HG02610 (cell line): Measurements from ENCODE around the gene PXT1.
"Not testable (repeated sequence)": the region's sequence is repeated elsewhere in the genome, so short reads cannot be mapped to it uniquely, and the experiment has no call there.

Experiments
- ATAC-seq: cut with Tn5 transposase; IDR thresholded peaks from one replicate; pipeline ENCODE4 v1.9.1; 2021; ENCODE audit warnings: mild to moderate bottlenecking, moderate library complexity; ENCODE audit not compliant: unreplicated experiment

PXT1 gene

GRCh38 chr6:36371211-36371610, 71.4 kb downstream of the PXT1 start:
- ATAC-seq, result no peak

GRCh38 chr6:36370638-36371037, 72.0 kb downstream of the PXT1 start:
- ATAC-seq, result no peak

- no peak for ATAC-seq
Observed at GRCh38 chr6:36368921-36369865, 73.5 kb downstream of the PXT1 start.

- no peak for ATAC-seq
Observed at GRCh38 chr6:36368421-36368820, 74.2 kb downstream of the PXT1 start.

- no peak for ATAC-seq
Observed at GRCh38 chr6:36367743-36368142, 74.9 kb downstream of the PXT1 start.

DNA sequence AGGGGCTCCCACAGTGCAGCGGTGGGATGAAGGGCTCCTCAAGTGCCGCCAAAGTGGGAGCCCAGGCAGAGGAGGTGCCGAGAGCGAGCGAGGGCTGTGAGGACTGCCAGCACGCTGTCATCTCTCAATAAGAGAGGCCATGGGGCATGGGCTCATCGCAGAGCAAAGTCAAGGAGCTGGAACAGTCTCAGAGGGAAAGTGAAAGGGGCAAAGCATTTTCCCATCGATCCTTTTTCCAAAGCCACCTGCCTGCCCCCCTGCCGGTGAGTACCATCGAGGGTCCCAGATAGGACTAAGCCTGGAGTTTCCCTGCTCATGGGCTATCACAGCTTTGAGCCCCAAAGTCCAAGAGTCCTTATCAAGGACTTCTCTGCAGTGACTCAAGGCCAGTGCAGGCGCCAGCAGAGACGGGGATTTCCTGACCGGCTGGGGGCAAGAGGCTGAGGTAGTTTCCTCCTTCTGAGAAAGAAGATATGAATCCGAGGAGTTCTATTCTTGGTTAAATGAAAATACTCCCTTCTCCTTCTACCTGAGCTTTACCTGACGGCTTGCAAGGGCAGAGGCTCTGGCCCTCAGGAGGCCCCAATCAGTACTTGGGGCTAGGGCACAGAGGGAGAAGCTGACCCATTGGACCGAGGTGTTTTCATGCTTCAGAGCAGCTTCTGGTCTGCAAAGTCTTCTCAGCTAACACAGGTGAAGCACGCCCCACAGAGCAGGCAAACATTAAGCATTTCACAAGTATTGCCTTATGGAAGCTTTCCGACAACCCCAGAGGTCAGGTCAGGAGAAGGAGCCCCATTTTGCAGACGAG, 77.8 kb downstream of the PXT1 start:
- ATAC-seq, result peak; percentile 77

DNA sequence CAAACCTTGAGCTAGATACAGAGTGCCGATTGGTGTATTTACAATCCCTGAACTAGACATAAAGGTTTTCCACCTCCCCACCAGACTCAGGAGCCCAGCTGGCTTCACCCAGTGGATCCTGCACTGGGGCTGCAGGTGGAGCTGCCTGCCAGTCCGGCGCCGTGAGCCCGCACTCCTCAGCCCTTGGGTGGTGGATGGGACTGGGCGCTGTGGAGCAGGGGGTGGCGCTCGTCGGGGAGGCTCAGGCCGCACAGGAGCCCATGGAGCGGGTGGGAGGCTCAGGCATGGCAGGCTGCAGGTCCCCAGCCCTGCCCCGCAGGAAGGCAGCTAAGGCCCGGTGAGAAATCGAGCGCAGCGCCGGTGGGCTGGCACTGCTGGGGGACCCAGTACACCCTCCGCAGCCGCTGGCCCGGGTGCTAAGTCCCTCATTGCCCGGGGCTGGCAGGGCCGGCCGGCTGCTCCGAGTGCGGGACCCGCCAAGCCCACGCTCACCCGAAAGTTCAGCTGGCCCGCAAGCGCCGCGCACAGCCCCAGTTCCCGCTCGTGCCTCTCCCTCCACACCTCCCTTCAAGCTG, 78.5 kb downstream of the PXT1 start:
- not testable (repeated sequence) for ATAC-seq

GRCh38 chr6:36363371-36363752, 79.3 kb downstream of the PXT1 start:
- ATAC-seq, result not testable (repeated sequence)

DNA sequence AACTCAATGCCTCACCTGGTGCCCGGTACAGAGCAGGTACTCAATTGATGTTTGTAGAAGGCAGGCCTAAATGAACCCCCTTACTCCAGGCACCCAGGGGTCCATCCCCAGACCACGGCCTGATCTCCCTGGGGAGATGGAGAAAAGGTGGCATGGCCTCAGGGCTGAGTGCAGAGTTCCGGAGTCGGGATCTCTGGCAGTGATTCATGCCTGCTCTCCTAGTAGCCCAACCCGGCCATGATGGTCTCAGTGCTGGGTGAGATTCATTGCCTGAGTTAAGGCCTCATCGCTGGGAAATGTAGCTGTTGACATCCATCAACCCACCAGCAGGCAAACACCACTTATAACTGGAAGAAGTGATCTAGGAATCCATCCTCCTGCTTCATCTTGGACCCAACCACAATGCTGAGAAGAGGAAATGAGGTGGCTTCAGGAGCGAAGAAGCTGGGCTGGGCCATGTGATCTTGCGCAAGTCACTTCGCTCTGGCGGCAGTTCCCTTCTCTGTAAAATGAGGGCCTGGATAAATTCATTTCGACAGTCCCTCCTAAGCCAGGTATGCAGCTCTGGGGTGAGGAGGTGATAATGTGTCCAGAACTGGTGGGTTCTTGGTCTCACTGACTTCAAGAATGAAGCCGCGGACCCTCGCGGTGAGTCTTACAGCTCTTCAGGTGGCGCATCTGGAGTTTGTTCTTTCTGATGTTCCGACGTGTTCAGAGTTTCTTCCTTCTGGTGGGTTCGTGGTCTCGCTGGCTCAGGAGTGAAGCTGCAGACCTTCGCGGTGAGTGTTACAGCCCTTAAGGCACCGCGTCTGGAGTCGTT, 79.9 kb downstream of the PXT1 start:
- no peak for ATAC-seq

- ATAC-seq, result no peak
Observed at GRCh38 chr6:36361071-36361470, 81.6 kb downstream of the PXT1 start.

GRCh38 chr6:36360241-36361054, 82.2 kb downstream of the PXT1 start:
- ATAC-seq, result peak; percentile 23

GRCh38 chr6:36358226-36358915, 84.3 kb downstream of the PXT1 start:
- ATAC-seq, result peak; percentile 38

- ATAC-seq, result peak; percentile 54
Observed at GRCh38 chr6:36357872-36358225, 84.8 kb downstream of the PXT1 start.

DNA sequence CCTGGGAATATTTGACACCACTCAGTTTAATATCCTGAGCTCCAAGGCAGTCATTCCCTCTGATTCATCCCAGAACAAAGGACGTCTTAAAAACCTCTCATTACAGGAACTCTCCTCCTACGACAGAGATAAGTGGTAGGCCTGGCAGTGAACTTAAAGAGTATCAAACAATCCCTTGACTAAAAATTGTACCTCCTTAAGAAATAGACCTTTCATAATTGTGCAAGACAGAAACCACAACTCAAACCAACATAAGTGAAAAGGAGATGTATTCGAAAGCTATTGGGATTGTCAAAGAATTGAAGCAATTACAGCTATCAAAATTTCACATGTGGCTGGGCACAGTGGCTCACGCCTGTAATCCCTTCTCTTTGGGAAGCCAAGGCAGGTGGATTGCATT, 86.8 kb downstream of the PXT1 start:
- peak; percentile 37 for ATAC-seq

DNA sequence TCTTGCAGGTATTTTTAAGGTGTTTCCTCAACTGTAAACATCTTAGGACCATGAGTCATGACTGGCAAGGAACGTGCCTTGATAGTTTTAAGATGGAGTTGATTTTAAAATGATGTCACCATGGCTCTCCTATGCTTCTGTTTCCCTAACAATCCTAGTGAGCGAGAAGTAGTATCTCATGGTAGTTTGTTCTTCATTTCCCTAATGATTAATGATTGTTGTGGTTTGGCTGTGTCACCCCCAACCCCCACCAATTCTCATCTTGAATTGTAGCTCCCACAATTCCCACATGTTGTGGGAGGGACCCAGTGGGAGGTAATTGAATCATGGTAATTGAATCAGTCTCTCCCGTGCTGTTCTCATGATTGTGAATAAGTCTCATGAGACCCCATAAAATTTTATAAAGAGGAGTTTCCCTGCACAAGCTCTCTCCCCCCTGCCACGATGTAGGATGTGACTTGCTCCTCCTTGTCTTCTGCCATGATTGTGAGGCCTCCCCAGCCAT, 89.2 kb downstream of the PXT1 start:
- ATAC-seq, result no peak

DNA sequence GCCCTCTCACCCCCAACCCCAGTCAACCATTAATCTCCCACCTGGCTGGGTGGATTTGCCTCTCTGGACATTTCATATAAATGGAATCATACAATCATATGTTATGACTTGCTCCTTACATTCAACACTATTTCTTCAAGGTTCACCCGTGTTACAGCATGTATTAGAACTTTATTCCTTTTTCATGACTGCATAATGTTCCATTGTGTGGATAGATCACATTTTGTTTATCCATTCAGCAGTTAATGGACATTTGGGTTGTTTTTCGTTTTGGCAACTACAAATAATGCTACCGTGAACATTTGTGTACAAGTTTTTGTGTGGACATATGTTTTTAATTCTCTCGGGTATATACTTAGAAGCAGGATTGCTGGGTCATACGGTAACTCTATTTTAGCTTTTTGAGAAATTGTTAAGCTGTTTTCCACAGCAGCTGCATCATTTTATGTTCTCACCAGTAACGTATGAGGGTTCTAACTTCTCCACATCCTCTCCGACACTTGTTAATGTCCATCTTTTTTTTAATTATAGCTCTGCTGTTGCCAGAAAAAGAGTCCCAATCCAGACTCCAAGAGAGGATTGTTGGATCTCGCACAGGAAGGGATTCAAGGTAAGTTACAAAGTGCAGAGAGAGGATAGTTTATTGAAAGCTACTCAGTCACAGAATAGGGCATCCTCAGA, 90.0 kb downstream of the PXT1 start:
- ATAC-seq, result no peak

DNA sequence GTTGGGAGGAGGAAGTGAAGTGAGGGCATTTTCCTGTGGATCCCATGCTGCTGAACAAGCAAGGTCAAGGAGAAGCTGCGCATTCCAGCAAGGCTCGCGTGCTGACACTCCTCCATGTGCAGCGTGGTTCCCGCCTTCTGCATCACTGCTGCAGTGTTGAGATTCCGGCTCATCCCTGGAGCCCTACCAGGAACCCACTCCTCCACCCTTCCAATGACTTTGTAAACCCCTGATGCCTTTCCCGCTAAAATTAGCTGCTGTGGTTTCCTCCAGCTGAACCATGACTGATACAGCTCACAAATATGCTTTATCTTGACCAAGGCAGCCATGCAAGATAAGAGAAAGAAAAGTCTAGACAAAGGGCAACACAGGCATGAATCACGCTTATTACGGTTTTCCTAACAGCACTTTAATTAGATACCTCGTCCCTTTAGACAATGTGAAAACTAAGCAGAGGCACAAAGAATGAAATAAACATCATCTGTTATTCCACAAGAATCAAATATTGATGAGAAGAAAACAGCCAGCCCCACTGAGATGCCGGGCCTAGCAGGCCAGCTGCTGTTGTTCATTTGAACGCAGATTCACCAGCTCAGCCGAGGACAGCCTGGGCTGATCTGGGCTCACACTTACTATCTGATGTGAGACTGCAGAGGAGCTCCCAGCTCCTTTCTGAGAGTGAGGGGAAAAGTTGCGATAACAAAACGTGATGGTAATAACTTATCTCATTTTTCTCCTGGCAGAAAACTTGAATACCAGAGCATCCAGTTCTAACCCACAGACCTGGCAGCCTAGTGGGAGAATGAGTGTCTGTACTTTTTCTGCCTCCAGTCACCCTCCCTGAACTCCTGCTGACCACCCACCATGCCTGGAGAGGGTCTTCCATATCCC, 91.7 kb downstream of the PXT1 start:
- no peak for ATAC-seq

DNA sequence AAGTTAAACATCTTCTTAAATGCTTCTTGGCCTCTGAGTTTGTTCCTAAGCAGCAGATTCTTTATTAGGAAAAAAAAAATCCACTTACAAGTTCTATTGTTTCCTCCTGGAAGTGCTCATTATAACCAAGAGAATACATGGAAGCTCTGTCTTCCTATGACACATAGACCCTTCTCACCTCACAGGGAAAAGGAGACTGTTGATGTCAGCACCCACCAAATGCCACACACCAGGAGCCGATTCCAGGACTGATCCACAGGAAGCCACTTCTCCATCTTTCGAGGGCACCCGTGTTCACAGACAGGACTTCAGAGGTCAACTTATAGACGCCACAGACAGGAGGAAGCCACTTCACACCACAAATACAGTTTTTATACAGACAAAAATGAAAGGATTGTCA, 92.6 kb downstream of the PXT1 start:
- ATAC-seq, result no peak
